DMS153 treated with DMSO at 0.1 percent for 48 hours (cell line): ENCODE measurements around the gene SPOUT1.
"Not testable (repeated sequence)": the region's sequence is repeated elsewhere in the genome, so short reads cannot be mapped to it uniquely, and the experiment has no call there.

Experiments used
- DNase-seq: peaks from one replicate; lab custom pipeline; 2025; ENCODE audit not compliant: unreplicated experiment; lab: John Stamatoyannopoulos, UW

The SPOUT1 gene, protein sequence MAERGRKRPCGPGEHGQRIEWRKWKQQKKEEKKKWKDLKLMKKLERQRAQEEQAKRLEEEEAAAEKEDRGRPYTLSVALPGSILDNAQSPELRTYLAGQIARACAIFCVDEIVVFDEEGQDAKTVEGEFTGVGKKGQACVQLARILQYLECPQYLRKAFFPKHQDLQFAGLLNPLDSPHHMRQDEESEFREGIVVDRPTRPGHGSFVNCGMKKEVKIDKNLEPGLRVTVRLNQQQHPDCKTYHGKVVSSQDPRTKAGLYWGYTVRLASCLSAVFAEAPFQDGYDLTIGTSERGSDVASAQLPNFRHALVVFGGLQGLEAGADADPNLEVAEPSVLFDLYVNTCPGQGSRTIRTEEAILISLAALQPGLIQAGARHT

DNA sequence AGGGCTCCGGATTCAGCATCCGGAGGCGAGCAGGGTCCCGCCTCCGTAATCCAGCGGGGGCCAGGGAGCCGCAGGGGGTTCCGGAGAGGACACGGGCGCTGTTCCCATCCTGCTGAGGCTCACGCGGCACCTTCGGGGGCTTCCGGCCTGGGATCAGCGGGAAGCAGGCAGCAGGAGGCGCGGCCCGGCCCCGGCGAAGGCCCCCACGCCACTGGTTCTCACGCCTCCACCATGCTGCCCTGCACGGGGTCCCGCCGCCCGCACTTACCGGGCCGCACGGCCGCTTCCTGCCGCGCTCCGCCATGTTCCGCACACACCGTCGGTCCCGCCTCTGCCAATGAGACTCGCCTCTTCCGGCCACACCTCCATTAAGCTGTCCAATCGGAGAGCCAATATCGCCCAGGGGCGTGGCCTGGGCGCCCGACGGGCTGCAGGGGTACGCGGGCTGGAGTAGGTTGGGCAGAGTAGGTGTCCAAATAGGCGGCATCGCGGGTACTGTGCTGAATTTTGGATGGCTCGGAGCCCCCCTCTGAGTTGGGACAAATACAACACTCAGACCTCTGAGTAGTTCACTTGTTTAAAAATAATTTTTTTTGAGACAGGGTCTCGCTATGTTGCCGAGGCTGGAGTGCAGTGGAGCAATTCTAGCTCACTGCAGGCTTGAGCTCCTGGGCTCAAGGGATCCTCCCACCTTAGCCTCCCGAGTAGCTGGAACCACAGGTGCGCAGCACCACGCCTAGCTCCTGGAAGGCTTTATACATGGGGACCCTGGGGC lies at the start of gene SPOUT1:
SPOUT1 (minus strand) TSS at position 318 of the 775 bp plus-strand sequence; CDS start at position 304, 14 bp downstream.
- DNase-seq: peak; percentile 82

DNA sequence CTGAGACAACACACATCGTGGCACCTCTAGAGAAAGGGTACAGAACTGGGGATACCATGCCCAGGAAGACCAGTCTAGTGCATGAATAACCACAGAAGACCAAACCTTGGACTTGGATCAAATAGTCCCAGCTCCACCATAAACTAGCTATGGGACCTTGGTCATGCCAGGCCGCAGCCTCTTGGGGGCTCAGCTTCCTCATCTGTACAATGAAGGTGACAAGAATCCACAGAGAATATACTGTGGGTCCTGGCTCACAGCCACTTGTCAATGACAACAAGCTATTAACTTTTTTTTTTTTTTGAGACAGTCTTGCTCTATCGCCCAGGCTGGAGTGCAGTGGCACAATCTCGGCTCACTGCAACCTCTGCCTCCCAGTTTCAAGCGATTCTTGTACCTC lies 48.3 kb upstream of the SPOUT1 start:
- DNase-seq: no peak

DNA sequence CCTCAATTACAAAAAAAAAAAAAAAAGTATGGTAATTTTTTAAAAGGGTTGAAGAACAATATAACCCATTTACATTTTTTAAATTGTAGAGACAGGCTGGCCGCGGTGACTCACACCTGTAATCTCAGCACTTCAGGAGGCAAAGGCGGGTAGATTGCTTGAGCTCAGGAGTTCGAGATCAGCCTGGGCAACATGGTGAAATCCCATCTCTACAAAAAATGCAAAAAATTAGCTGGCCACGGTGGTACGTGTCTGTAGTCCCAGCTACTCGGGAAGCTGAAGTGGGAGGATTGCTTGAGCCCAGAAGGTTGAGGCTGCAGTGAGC lies 41.3 kb upstream of the SPOUT1 start:
- DNase-seq: not testable (repeated sequence)

DNA sequence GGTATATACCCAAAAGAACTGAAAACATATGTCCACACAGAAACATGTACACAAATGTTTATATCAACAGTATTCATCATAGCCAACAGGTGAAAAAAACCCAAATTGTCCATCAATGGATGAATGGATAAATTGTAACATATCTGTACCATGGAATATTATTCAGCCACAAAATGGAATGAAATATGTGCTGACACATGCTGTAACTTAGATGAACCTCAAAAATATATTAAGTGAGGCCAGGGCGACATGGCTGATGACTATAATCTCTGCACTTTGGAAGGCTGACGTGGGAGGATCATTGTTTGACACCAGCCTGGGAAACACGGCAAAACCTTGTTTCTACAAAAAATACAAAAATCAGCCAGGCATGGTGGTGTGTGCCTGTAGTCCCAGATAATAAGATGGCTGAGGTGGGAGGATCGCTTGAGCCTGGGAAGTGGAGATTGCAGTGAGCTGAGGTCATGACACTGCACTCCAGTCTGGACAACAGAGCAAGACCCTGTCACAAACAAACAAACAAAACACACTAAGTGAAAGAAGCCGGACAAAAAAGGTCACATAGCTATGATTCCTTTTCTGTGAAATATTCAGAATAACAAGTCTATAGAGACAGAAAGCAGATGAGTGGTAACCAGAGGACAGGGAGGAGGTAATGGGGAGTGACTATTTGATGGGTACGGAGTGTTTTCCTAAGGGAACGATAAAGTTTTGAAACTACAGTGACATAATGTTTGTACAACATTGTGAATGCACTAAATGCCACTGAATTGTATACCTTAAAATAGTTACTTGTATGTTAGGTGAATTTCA lies 40.7 kb upstream of the SPOUT1 start:
- DNase-seq: no peak

DNA sequence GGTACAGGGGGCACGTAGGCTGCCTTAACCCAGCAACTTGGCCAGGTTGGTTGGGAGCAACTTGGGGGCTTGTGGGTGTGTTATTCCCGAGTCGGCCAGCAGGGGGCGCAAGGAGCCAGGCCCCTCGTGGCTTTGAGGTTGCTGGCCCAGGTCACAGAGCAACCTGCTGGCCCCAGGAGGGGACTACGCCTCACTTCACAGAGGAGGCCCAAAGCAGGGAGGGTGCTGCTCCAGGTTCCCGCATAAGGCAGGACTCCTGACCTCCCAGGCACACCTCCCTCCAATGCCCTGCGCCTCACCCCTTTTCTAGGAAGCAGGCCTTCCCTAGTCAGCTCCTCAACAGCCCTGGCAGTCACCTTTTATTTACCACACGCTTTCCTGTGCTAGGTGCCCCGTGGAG lies 34.1 kb upstream of the SPOUT1 start:
- DNase-seq: peak; percentile 10

DNA sequence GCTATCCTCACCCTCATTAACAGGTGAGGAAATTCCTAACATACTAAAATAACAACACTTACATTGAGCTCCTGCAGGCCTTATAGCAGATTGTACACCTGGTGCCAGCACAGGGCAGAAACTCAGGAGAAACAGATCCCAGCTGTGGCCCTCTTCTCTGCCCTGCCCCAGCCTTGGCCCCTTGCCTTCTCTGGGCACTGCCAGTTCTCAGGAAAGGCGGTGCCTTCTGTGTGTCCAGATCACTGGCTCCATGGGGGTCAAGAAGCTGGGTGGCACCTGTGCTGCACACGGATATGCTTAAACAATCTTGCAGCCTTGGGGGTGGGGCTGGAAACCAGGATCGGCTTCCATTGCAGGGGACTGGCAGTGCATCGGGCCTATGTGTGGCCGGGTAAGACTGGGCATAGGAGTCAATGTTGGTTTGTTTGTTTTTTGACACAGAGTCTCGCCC lies 32.8 kb upstream of the SPOUT1 start:
- no peak for DNase-seq

DNA sequence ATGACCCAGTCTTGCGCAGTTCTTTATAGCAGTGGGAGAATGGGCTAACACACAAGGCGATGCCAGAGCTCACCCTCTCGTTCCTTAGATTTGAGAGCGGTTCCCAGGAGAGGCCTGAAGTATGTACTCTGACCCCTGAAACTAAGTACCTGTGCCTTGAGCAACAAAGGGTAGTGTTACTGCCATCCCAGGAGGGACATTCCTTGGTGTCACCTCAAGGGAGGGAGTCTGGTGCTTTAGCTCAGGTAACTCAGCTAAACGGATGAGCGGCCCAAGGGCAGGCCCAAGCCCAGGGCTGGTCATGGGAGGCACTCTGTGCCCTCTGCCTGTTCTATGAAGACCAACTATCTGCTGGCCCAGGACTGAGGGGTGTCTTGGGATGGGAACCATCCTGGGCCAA lies 31.9 kb upstream of the SPOUT1 start:
- DNase-seq: no peak

DNA sequence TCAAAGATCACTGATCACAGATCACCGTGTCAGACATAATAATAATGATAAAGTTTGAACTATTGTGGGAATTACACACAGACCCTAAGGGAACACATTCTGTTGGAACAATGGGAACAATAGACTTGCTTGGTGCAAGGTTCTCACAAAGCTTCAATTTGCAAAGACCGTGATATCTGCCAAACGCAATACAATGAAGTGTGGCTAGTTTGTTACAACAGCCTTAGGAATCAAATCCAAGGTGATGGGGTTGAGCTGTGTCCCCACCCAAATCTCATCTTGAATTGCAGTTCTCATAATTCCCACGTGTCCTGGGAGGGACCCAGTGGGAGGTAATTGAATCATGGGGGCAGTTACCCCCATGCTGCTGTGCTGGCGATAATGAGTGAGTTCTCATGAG lies 31.3 kb upstream of the SPOUT1 start:
- no peak for DNase-seq

- not testable (repeated sequence) for DNase-seq
Measured at GRCh38 chr9:128858476-128858875, 28.9 kb upstream of the SPOUT1 start.

DNA sequence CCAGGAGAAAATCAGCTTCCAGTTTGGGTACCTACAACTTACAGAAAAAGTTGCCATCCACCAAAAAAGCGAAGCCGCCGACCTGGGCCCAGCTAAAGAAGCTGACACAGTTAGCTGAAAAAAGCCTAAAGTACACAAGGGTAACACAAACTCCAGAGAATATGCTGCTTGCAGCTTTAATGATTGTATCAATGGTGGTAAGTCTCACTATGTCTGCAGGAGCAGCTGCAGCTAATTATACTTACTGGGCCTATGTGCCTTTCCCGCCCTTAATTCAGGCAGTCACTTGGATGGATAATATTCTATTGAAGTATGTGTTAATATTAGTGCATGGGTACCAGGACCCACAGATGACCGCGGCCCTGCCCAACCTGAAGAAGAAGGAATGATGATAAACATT lies 24.9 kb upstream of the SPOUT1 start:
- not testable (repeated sequence) for DNase-seq

- DNase-seq: not testable (repeated sequence)
Measured at GRCh38 chr9:128852646-128853045, 23.1 kb upstream of the SPOUT1 start.

DNA sequence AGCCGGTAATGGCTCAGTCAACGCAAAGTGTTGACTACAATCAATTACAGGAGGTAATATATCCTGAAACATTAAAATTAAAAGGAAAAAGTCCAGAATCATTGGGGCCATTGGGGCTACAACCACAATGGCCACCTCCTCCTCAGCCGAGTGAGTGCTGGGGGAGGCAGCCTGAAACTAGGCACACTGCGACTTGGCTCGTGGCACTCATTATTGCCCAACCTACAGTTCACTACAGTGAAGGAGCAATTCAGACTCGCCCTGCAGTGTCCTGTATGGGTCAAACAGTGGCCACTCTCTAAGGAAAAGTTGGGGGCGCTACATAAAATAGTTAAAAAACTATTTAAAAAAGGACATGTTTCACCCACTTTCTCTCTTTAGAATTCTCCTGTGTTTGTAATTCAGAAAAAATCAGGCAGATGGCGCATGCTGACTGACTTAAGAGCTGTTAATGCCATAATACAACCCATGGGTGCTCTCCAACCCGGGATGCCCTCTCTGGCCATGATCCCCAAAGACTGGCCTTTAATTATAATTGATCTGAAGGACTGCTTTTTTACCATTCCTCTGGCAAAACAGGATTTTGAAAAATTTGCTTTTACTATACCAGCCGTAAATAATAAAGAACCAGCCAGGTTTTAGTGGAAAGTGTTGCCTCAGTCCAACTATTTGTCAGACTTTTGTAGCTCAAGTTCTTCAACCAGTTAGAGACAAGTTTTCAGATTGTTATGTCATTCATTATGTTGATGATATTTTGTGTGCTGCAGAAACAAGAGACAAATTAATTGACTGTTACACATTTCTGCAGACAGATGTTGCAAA lies 22.4 kb upstream of the SPOUT1 start:
- peak; percentile 11 for DNase-seq

- not testable (repeated sequence) for DNase-seq
Measured at GRCh38 chr9:128851024-128851423, 21.4 kb upstream of the SPOUT1 start.

DNA sequence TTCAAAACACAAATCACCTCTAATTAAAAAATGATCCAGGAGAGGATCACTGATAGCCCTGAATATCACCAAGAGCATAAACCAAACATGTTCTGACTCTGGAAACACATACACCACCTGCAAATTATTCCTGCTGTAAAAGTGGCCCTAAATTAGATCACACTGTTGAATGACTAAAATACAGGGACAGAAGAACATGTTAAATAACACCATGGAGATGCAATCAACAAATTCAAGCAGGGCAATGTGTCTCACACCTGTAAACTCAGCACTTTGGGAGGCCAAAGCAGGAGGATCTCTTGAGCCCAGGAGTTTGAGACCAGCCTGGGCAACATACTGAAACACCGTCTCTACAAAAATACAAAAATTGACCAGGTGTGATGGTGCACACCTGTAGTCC lies 18.2 kb upstream of the SPOUT1 start:
- no peak for DNase-seq

GRCh38 chr9:128846680-128847030 lies 17.1 kb upstream of the SPOUT1 start:
- DNase-seq: no peak

GRCh38 chr9:128845186-128845931 lies 15.8 kb upstream of the SPOUT1 start:
- peak; percentile 42 for DNase-seq

DNA sequence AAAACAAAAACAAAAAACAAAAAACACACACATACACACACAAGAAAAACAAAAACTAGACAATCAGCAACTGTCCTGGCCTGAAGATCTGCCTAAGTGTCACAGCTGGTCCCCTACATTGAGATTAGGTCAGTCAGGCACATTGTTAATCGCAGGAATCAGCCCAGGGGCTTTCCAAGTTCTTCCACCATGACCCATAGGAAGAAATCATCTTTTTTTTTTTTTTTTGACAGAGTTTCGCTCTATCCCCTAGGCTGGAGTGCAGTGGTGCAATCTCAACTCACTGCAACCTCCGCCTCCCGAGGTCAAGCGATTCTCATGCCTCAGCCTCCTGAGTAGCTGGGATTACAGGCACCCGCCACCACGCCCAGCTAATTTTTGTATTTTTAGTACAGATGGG lies 13.6 kb upstream of the SPOUT1 start:
- not testable (repeated sequence) for DNase-seq

- DNase-seq: no peak
Measured at GRCh38 chr9:128841694-128842492, 12.3 kb upstream of the SPOUT1 start.

DNA sequence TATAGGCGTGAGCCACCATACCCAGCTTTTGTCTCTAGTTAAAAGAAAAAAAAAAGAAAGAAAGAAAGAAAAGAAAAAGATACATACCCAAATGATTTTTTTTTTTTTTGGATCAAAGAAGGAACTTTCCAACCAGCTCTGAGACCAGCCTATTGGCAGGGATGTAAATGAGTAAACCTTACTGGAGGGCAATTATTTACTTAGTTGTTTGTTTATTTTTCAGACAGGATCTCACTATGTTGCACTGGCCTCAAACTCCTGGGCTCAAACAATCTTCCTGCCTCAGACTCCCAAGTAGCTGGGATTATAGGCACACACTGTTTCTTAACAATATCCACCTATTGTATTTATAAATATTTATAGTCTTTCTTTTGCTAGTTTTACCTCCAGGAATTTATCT lies 10.9 kb upstream of the SPOUT1 start:
- DNase-seq: no peak
